GM19025 (cell line): ENCODE results near the gene SCTR.
A peak's percentile ranks its signal among the peaks of the same experiment; 100 is the strongest.

Experiments used
- ATAC-seq: cut with Tn5 transposase; IDR thresholded peaks from one replicate; pipeline ENCODE4 v1.9.1; 2021; ENCODE audit warnings: mild to moderate bottlenecking, low read depth, moderate library complexity; ENCODE audit not compliant: unreplicated experiment

Gene SCTR

GRCh38 chr2:119433636-119434327 is 90.5 kb downstream of the SCTR start:
- no peak for ATAC-seq

GRCh38 chr2:119432851-119433522 is 91.3 kb downstream of the SCTR start:
- no peak for ATAC-seq

GRCh38 chr2:119431976-119432850 is 92.1 kb downstream of the SCTR start:
- no peak for ATAC-seq

- peak; percentile 67 for ATAC-seq
Observed at GRCh38 chr2:119431155-119431975, 92.9 kb downstream of the SCTR start, which contains the start of gene TMEM37. Gene TMEM37 (plus strand): TSS chr2:119431854. CDS start chr2:119431904, 50 bp downstream.

GRCh38 chr2:119430023-119430498 is 94.2 kb downstream of the SCTR start:
- ATAC-seq: no peak

GRCh38 chr2:119429225-119429981 is 94.9 kb downstream of the SCTR start:
- ATAC-seq: no peak

GRCh38 chr2:119428488-119429224 is 95.6 kb downstream of the SCTR start:
- ATAC-seq: no peak

- ATAC-seq: no peak
Observed at GRCh38 chr2:119427756-119428155, 96.5 kb downstream of the SCTR start.

- no peak for ATAC-seq
Observed at GRCh38 chr2:119426801-119427395, 97.4 kb downstream of the SCTR start.

GRCh38 chr2:119426396-119426675 is 97.9 kb downstream of the SCTR start:
- no peak for ATAC-seq

- no peak for ATAC-seq
Observed at GRCh38 chr2:119425620-119426395, 98.5 kb downstream of the SCTR start.

GRCh38 chr2:119425119-119425405 is 99.2 kb downstream of the SCTR start:
- ATAC-seq: no peak

GRCh38 chr2:119424284-119425118 is 99.8 kb downstream of the SCTR start:
- no peak for ATAC-seq

GRCh38 chr2:119423811-119424210 is 100.5 kb downstream of the SCTR start:
- no peak for ATAC-seq

- ATAC-seq: no peak
Observed at GRCh38 chr2:119423108-119423444, 101.2 kb downstream of the SCTR start.

- no peak for ATAC-seq
Observed at GRCh38 chr2:119422360-119423107, 101.7 kb downstream of the SCTR start.

GRCh38 chr2:119421741-119422140 is 102.5 kb downstream of the SCTR start:
- no peak for ATAC-seq
